ENCODE results near the gene PIEZO2. TPM values are rescaled to one million over a fixed set of nuclear protein-coding genes. Genes with fewer than 3 reads are reported as not detected.

Gene PIEZO2
- total RNA-seq, 2 experiments from 2014 or later, result not detected

Small RNA genes within 50 kb of the gene (microRNA-seq; reads per million reads assigned to microRNA genes)
- not detected for gene MIR6788
